T-helper 2 cell treated with Interferon-gamma antibody and Interleukin-4, amounts not matched to agents 100 ng/mL and 5 ng/mL, for 36 hours (primary cell): ENCODE data around the gene BLVRB. TPM values are rescaled to one million over a fixed set of nuclear protein-coding genes. Genes with fewer than 3 reads are reported as not detected.
"Not testable (repeated sequence)": the region's sequence is repeated elsewhere in the genome, so short reads cannot be mapped to it uniquely, and the experiment has no call there.

Experiments used
- intact Hi-C: fragments of 100-400 bp; cut with micrococcal nuclease; formaldehyde crosslinking; loops from one replicate; pipeline ENCODE4 v1.15.1; 2023
- total RNA-seq: library from RNA; stranded (reverse); gene quantifications from 2 replicates; pipeline ENCODE4 v1.2.3, GENCODE V29; 2022

BLVRB gene
- total RNA-seq, 1 donor from 2014 or later: 13.1 TPM

GRCh38 chr19:40452016-40452415 is 13.5 kb downstream of the BLVRB start:
- intact Hi-C loops: no loop called here

GRCh38 chr19:40450664-40451063 is 14.9 kb downstream of the BLVRB start:
- intact Hi-C loops: no loop called here

GRCh38 chr19:40449506-40449905 is 16.0 kb downstream of the BLVRB start:
- intact Hi-C loops: loop anchor here (10.0 kb wide), 1 partner anchor 325 kb away; the partner anchor contains the start of genes MIA and RAB4B

- intact Hi-C loops: loop anchor here (10.0 kb wide), 1 partner anchor 328 kb away; the partner anchor contains the start of genes MIA and RAB4B
Observed at GRCh38 chr19:40446263-40446784, 19.2 kb downstream of the BLVRB start.

GRCh38 chr19:40445780-40446262 is 19.7 kb downstream of the BLVRB start:
- intact Hi-C loops: loop anchor here (2.0 to 10.0 kb wide), 2 partner anchors 159 to 329 kb away; partner anchors contain the start of genes MIA and RAB4B

- intact Hi-C loops: loop anchor here (1.0 to 10.0 kb wide), 6 partner anchors 20 to 330 kb away; partner anchors contain the start of genes AKT2, BLVRB, COQ8B and ITPKC
Observed at GRCh38 chr19:40444825-40445312, 20.7 kb downstream of the BLVRB start.

GRCh38 chr19:40444000-40444824 is 21.3 kb downstream of the BLVRB start, which contains the start of gene SERTAD3:
Gene SERTAD3 (minus strand): TSS chr19:40444335. CDS start chr19:40442080, 2,255 bp downstream.
- intact Hi-C loops: loop anchor here (1.0 to 10.0 kb wide), 10 partner anchors 18 to 355 kb away; partner anchors contain the start of genes AKT2, BLVRB, C19orf47 and COQ8B

GRCh38 chr19:40443131-40443999 is 22.2 kb downstream of the BLVRB start:
- intact Hi-C loops: loop anchor here (1.0 to 10.0 kb wide), 6 partner anchors 17 to 356 kb away; partner anchors contain the start of genes C19orf47, COQ8B, EGLN2 and ITPKC

GRCh38 chr19:40442328-40443130 is 23.0 kb downstream of the BLVRB start:
- intact Hi-C loops: loop anchor here (1.0 to 10.0 kb wide), 6 partner anchors 16 to 357 kb away; partner anchors contain the start of genes C19orf47, COQ8B, EGLN2 and ITPKC

- intact Hi-C loops: loop anchor here (5.0 to 10.0 kb wide), 2 partner anchors 276 to 333 kb away; partner anchors contain the start of genes COQ8B, ITPKC, MIA and RAB4B
Observed at GRCh38 chr19:40441719-40442253, 23.8 kb downstream of the BLVRB start.

- intact Hi-C loops: no loop called here
Observed at GRCh38 chr19:40438284-40438683, 27.3 kb downstream of the BLVRB start.

GRCh38 chr19:40433391-40434216 is 31.9 kb downstream of the BLVRB start:
- intact Hi-C loops: no loop called here

- intact Hi-C loops: not testable (repeated sequence)
Observed at GRCh38 chr19:40432760-40433159, 32.8 kb downstream of the BLVRB start.

GRCh38 chr19:40431698-40432097 is 33.8 kb downstream of the BLVRB start:
- intact Hi-C loops: no loop called here

- intact Hi-C loops: not testable (repeated sequence)
Observed at GRCh38 chr19:40430242-40430641, 35.3 kb downstream of the BLVRB start.

- intact Hi-C loops: loop anchor here (5.0 kb wide), 1 partner anchor 184 kb away; no protein-coding TSS in a partner anchor
Observed at GRCh38 chr19:40428197-40428596, 37.3 kb downstream of the BLVRB start.

GRCh38 chr19:40425450-40426287 is 39.9 kb downstream of the BLVRB start, which contains the start of gene SERTAD1:
Gene SERTAD1 (minus strand): TSS chr19:40425992. CDS start chr19:40423546, 2,446 bp downstream.
- intact Hi-C loops: loop anchor here (1.0 to 5.0 kb wide), 4 partner anchors 18 to 187 kb away; partner anchors contain the start of gene SPTBN4
